ENCODE results near the gene ERCC4.

The ERCC4 gene

GRCh38 chr16:13909872-13910303, 10.1 kb upstream of the ERCC4 start:
- no peak for DNase-seq (ENCODE audit: low read depth in 1 of 2, low spot score in 1 of 2)

GRCh38 chr16:13911306-13911705, 8.6 kb upstream of the ERCC4 start:
- DNase-seq (ENCODE audit: low read depth in 1 of 2, low spot score in 1 of 2): no peak

GRCh38 chr16:13911871-13912270, 8.1 kb upstream of the ERCC4 start:
- no peak for DNase-seq (ENCODE audit: low read depth in 1 of 2, low spot score in 1 of 2)

- DNase-seq (ENCODE audit: low read depth in 1 of 2, low spot score in 1 of 2): no peak
Measured at GRCh38 chr16:13912891-13913290, 7.1 kb upstream of the ERCC4 start.

- DNase-seq (ENCODE audit: low read depth in 1 of 2, low spot score in 1 of 2): no peak
Measured at GRCh38 chr16:13913374-13914292, 6.3 kb upstream of the ERCC4 start.

GRCh38 chr16:13915033-13915635, 4.8 kb upstream of the ERCC4 start:
- DNase-seq (ENCODE audit: low read depth in 1 of 2, low spot score in 1 of 2): no peak

- DNase-seq (ENCODE audit: low read depth in 1 of 2, low spot score in 1 of 2): no peak
Measured at GRCh38 chr16:13919330-13919682, 648 bp upstream of the ERCC4 start.

- DNase-seq (ENCODE audit: low read depth in 1 of 2, low spot score in 1 of 2): no peak
Measured at GRCh38 chr16:13920510-13920818, 510 bp downstream of the ERCC4 start.

GRCh38 chr16:13921328-13921727, 1.4 kb downstream of the ERCC4 start:
- no peak for DNase-seq (ENCODE audit: low read depth in 1 of 2, low spot score in 1 of 2)

- DNase-seq (ENCODE audit: low read depth in 1 of 2, low spot score in 1 of 2): no peak
Measured at GRCh38 chr16:13923703-13924298, 3.8 kb downstream of the ERCC4 start.

- no peak for DNase-seq (ENCODE audit: low read depth in 1 of 2, low spot score in 1 of 2)
Measured at GRCh38 chr16:13926464-13926863, 6.5 kb downstream of the ERCC4 start.

GRCh38 chr16:13926891-13927290, 6.9 kb downstream of the ERCC4 start:
- no peak for DNase-seq (ENCODE audit: low read depth in 1 of 2, low spot score in 1 of 2)

- no peak for DNase-seq (ENCODE audit: low read depth in 1 of 2, low spot score in 1 of 2)
Measured at GRCh38 chr16:13928646-13929045, 8.7 kb downstream of the ERCC4 start.

- no peak for DNase-seq (ENCODE audit: low read depth in 1 of 2, low spot score in 1 of 2)
Measured at GRCh38 chr16:13931845-13932244, 11.9 kb downstream of the ERCC4 start.

GRCh38 chr16:13935408-13935807, 15.5 kb downstream of the ERCC4 start:
- DNase-seq (ENCODE audit: low read depth in 1 of 2, low spot score in 1 of 2): no peak

GRCh38 chr16:13936155-13936554, 16.2 kb downstream of the ERCC4 start:
- DNase-seq (ENCODE audit: low read depth in 1 of 2, low spot score in 1 of 2): no peak

GRCh38 chr16:13936596-13937081, 16.7 kb downstream of the ERCC4 start:
- no peak for DNase-seq (ENCODE audit: low read depth in 1 of 2, low spot score in 1 of 2)

GRCh38 chr16:13937411-13937810, 17.5 kb downstream of the ERCC4 start:
- DNase-seq (ENCODE audit: low read depth in 1 of 2, low spot score in 1 of 2): no peak

- no peak for DNase-seq (ENCODE audit: low read depth in 1 of 2, low spot score in 1 of 2)
Measured at GRCh38 chr16:13938480-13938879, 18.5 kb downstream of the ERCC4 start.

- DNase-seq (ENCODE audit: low read depth in 1 of 2, low spot score in 1 of 2): no peak
Measured at GRCh38 chr16:13939821-13940220, 19.9 kb downstream of the ERCC4 start.

GRCh38 chr16:13940397-13940933, 20.5 kb downstream of the ERCC4 start:
- no peak for DNase-seq (ENCODE audit: low read depth in 1 of 2, low spot score in 1 of 2)

- DNase-seq (ENCODE audit: low read depth in 1 of 2, low spot score in 1 of 2): no peak
Measured at GRCh38 chr16:13944816-13945215, 24.9 kb downstream of the ERCC4 start.

Data from activated T-helper 1 cell treated with anti-CD3 and anti-CD28 coated beads, Interleukin-2, amount 50 U/mL, for 16 hours (primary cell).